NCI-H2171 (cell line): ENCODE results near the gene CINP.
"Not testable (repeated sequence)": the region's sequence is repeated elsewhere in the genome, so short reads cannot be mapped to it uniquely, and the experiment has no call there.

Experiments used
- DNase-seq: peaks from one replicate; lab custom pipeline; 2025; lab: John Stamatoyannopoulos, UW

CINP gene

GRCh38 chr14:102353126-102353619 is 9.5 kb downstream of the CINP start:
- DNase-seq, result no peak

DNA sequence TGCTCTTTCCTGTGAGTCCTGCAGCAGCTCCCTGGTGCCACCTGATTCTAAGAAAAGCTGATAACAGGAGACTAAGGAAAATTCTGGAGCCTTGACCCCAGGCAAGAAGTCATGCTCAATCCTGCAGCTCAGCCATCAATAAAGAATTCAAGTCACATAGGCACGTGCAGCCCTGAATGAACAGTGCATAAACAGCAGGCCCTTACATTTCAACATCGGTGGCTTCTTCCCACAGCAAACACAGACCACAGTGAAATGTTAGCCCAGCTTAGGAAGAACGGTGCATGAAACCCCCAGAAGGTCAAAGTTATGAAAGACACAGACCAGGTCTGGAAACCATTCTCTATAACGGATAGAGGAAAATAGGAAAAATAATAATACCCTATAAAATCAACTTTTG is 10.5 kb downstream of the CINP start:
- DNase-seq, result no peak

DNA sequence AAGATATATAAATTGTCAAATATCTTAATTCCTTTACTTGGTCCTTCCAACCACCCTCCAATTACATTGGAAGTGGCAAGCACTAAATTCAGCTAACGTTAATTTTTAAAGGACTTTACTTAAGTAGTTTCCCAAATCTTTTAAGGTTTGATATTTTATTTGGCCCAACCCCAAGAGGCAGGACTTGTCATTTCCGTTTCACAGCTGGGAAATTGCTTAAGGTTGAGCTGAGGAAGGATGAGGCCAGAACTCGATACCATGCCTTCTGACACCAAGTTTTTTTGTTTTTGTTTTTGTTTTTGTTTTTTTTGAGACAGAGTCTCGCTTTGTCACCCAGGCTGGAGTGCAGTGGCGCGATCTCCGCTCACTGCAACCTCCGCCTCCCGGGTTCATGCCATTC is 11.1 kb downstream of the CINP start:
- DNase-seq, result not testable (repeated sequence)

GRCh38 chr14:102351023-102351422 is 11.7 kb downstream of the CINP start:
- DNase-seq, result no peak

DNA sequence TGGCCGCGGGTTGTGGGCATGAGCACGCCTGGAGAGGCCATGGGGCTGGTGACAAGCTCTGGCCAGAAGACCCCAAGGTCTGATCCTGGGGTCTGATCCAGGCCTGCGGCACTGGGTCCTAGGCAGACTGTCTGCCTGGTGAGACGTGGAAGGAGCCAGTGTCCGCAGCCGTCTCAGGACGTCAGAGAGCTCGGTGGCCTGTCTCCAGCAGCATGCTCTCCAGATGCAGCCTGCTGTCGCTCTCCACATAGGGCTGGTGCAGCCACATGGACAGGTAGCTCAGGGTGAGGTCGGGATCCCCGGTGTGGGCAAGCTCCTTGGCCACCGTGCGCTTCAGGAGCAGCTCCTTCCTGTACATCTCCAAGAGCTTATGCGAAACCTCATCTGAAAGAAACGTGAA is 14.3 kb downstream of the CINP start:
- no peak for DNase-seq

GRCh38 chr14:102346645-102347044 is 16.0 kb downstream of the CINP start:
- DNase-seq, result no peak

DNA sequence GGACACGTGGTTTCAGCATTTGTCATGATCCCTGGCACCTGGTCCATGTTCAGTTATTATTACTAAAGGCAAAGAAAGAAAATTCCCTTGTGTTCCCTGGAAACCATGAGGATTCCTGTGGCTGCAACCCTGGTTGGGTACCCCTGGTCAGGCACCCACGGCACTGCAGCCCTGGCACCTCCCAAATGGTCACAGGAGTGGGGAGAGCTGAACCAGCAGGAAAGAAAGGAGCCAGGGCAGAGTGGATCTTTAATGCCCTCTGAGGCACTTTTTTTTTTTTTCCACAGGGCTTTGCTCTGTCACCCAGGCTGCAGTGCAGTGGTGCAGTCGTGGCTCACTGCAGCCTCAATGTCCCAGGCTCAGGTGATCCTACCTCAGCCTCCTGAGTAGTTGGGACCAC is 17.5 kb downstream of the CINP start:
- no peak for DNase-seq

DNA sequence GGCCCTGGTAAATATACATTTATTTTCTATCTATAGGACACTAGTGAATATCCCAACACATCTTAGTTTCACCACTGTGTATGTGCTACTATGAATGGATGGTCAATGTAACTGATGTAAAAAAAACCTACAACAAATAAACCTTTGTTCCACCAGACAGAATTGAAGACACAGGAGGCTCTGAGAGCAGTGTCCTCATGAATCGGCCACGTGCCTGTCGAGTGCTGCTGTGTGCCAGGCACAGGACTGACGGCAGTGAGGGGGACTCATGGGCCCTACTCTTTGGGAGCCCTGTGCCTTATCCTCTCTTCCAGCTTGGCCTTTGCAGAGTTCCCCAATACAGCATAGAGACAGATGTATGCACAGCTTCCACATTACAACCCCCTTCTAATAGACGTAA is 18.2 kb downstream of the CINP start:
- DNase-seq, result no peak

GRCh38 chr14:102344084-102344483 is 18.6 kb downstream of the CINP start:
- no peak for DNase-seq

DNA sequence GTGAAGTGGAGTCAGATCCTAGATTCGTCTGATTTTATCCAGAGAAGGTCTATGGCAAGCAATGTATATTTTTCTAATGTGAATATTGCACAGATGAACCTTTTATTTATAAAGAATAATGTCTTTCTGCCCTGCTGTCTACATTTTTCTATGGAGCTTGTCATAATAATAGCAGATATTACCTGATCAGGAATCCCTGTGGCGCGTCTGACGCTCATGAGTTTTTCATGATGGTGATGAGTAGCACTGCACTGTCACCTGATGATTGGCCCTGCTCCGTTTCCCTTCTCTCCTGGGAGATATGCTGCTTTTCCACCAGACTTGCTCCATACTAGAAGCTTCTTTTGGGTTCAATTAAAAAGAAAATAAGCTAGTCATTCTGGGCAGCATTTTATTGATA is 20.5 kb downstream of the CINP start:
- no peak for DNase-seq

DNA sequence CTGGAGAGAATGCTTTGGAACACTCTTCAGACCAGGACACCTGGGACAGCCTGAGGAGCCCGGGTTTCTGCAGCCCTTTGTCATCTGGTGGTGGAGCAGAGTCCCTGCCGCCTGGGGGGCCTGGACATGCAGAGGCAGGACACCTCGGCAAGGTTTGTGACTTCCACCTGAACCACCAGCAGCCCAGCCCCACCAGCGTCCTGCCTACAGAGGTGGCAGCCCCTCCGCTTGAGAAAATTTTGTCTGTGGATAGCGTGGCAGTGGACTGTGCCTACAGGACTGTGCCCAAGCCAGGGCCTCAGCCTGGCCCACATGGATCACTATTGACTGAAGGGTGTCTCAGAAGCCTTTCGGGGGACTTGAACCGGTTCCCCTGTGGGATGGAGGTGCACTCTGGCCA is 21.1 kb downstream of the CINP start:
- DNase-seq, result no peak

DNA sequence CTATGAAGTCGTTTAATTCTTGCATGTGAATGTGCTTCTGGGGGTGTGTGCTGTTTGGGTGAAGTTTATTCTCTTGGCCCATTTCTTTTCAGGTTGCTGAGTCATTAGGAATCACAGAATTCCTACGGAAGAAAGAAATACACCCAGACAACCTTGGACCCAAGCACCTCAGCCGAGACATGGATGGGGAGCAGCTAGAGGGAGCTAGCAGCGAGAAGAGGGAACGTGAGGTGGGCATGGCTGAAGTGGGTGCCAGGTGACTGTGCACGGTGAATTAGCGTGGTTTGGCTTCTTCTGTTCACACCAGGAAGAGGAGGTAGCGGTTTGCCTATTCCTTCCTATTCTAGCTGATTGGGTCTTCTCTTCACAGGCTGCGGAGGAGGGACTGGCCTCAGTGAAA is 24.0 kb downstream of the CINP start:
- no peak for DNase-seq

GRCh38 chr14:102335163-102335562 is 27.5 kb downstream of the CINP start:
- no peak for DNase-seq

DNA sequence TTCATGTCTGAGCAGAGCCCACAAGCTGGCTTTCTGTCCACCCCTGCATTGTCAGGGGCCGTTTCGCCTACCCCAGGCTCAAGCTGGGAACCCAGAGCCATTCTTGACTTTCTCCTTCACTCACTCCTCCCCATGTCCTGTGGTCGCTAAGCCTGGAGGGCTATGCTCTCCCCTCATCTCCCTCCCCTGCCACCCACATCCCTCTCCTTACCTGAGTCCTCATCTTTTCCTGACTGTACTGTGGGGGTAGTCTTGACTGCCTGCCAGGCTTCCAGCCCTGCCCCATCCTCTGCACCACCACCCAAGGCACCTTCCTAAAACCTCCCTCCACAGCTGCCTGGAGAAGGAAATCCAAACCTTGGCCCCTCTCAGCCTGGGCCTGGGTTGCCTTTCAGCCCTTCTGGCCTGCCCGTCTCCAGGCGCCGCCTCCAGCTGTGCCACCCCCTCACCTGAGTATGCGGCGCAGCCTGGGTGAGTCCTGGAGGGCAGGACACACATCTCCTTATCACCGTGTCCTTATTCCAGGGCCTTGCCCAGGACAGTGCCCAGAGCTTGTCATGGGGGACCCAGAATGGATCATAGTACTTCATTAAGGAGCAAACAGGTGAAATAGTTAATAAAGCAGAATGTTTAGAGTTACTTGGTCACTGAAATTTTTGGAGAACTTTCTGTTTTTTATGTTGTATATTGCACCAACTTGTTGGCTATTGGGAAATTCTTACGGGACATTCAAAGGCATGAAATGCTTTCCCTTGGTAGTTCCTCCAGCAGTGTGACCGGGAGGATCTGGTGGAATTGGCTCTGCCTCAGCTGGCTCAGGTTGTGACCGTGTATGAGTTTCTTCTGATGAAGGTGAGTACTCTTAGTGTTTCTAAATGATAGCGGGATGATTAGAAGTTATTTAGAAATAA is 28.6 kb downstream of the CINP start:
- no peak for DNase-seq

DNA sequence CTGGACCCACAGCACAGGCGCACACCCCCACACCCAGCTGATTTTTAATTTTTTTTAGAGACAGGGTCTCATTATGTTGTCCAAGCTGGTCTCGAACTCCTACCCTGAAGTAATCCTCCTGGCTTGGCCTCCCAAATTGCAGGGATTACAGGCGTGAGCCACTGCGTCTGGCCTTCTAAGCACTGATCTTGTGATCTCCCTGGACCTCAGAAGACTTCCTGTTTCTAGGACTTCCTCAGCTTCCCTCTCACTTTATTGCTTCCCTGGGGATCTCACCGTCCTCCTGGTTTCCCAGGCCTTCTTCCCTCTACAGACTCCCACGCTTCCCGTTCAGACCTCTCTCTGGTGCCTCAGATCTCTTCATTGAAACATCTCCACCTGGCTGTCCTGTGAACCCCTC is 29.3 kb downstream of the CINP start:
- DNase-seq, result no peak

DNA sequence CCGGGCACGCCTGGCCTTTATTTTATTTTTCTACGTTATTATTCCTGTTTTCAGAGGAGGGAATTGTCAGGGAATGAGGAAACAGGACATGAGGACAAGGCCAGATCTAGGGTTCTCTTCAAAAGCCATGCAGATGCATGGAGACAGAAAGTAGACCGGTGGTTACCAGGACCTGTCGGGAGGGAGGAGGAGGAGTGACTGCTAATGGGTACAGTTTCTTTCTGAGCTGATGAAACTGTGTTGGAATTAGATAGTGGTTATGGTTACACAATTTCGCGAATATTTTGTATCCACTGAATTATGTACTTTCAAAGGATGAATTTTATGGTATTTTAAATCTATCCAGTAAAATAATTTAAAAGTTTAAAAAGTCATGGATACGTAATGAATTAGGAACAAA is 31.9 kb downstream of the CINP start:
- DNase-seq, result no peak

DNA sequence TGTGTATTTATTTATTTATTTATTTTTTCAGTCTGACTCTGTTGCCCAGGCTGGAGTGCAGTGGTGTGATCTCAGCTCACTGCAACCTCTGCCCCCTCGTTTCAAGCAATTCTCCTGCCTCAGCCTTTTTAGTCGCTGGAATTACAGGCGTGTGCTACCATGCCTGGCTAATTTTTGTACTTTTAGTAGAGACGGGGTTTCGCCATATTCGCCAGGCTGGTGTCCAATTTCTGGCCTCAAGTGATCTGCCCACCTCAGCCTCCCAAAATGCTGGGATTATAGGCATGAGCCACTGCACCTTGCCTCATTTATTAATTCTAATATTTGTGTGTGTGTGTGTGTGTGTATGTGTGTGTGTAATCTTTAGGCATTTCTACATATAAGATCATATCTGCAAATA is 33.3 kb downstream of the CINP start:
- DNase-seq, result not testable (repeated sequence)

GRCh38 chr14:102326583-102326982 is 36.1 kb downstream of the CINP start:
- no peak for DNase-seq

DNA sequence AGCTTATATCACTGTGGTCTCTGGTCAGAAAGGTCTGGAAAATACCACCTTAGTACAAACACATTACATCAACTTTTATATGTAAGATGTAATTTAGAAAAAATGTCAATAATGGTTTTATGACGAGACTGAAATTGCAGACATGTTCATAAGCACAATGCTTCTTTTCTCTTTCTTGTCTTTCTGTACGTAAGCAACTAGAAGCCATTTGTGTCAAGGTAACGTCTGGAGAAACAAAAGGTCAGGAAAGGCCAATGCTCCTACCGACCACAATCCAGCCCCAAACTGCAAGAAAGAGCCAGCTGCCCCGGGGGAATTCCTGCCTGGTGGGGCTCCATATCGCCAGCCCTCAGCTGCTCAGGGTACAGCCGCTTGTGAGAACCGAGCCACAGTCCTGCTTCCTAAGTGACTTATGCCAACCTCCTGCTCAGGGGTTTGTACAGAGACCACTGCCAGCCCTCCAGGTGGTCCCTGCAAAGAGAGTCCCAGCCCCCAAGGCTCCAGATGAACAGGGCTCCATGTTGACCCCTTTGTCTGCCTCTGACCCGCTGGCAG is 36.8 kb downstream of the CINP start:
- DNase-seq, result no peak

DNA sequence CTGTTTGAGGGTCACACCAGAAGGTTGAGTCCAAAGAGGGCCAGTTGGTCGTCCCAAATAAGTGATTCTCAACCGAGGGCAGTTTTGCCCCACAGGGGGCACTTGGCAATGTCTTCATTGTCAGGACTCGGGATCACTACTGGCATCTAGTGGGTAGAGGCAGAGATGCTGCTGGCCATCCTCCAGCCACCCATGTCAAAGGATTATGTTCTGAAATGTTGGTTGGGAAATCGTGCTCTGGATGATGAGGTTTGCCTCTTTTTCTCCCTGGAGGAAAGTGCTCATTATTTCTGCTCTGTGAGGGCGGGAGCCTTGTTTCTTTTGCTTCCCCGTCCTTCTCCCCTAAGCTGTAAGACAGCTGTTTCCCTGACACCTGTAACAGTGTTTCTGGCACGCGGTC is 39.6 kb downstream of the CINP start:
- DNase-seq, result peak; percentile 33

DNA sequence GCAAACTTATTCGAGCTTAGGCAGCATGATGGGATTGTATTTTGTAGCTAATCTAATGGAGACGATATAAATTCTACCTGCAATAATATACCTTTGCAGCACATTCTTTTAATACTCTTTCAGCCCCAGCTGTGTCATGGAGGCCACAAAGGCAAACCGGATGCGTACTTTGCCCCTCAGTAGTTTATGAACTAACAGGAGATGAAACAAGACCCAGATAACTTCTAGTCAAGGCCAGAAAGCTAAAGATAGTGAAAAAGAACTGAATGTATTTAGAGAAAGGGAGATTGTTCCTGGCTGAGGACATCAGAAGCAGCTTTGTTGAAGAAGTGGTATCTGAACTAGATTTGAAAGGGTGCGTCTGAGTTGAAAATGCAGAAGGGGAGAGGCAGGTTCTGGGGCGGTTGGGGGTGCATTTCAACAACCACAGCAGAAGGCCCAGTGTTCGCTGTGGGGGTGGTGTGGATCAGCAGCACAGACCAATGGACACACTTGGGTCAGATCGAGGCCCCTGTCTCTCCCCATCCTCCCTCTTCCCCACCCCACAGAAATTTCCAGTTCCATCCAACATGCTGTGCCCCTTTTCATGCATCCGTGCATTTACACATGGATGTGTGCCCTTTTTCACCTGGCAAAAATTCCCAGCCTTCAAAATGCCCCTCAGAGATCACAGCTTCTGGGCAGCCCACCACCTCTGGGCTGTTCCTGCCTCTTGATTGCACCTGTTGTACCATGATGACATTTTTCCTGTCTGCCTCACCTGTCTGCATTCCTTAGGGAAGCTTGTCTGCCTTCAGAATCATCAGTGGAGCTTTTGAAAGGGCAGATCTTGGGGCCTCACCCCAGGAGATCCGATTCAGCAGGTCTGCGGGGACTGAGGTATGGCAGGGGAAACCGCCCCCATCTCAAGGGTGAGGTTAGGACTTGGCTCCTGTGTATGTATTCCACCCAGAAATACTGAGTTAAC is 41.0 kb downstream of the CINP start:
- no peak for DNase-seq

DNA sequence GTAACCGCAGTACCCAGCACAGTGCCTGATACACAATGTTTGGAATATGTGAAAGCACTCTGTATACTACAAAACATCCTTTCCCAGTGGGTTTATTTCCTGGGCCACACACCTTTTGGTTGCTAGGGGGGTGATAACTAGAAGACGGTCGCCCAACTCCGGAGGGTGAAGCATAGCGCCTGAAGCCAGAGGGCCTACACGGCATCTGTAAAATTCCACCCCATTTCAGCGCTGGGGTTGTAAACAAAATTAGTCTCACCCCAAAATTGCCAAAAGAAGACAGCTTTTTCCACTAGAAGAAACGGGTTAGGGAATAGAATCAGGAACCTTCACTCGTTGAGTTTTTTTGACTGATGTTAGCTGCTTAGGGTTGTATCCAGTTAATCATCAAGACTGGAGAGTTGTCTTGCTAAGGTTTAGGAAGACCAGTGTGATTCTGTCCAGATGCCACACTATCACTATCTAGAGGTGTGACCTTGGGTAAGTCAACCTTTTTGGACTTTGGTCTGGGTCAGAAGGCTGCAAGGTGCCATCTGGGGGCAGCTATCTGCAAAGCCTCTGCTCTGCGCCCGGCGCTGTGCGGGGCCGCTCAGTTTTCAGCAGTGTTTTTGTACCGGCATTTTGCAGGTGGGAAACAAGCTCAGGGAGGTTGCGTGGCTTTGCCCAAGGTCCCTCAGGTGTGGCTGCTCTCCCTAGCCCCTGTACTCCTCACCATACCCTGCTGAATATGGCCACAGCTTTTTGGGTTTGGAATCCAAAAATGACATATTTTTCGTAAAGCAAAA is 41.8 kb downstream of the CINP start:
- DNase-seq, result no peak
